Measurements from ENCODE around the gene PLS3. TPM values are rescaled to one million over a fixed set of nuclear protein-coding genes. Genes with fewer than 3 reads are reported as not detected.

PLS3 gene
- total RNA-seq, 1 experiment from 2014 or later = 88.2 TPM

DNA sequence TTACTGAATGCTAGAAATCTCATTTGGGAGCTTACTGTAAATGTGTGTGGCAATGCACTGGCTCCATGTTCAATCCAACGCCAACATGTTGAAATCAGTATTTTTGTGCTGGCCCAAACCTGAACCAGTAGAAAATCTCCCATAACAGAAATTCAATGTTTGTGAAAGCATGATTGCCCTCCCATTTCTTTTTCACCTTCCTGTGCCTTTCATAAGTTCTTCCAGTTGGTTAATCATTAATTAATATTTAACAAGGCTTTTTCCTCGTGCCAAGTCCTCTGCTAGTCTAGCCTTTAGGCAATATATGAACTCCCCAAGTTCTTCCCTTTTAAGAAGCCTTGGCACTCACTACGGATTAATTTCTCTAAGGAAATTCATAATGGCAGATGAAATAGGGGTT lies 1.3 kb upstream of the PLS3 start:
- no TSS peak for BruUV-seq (replicated peaks)
- CTCF ChIA-PET = no interaction called here
- POLR2A ChIA-PET (ENCODE audit: low non-redundant PET) = no interaction called here
- H3K27me3 ChIP-seq (replicated peaks; ENCODE audit: insufficient read depth, low read depth, low read length, poor library complexity) = peaks cover 63% of the 10 kb centered on the region
- H3K4me1 ChIP-seq (ENCODE audit: insufficient read depth, low read length, poor library complexity, severe bottlenecking) = peaks cover 10% of the 10 kb centered on the region
- no peak overlapping the region for H3K27ac ChIP-seq (ENCODE audit: low read depth, low read length, poor library complexity, severe bottlenecking)
- H3K9me3 ChIP-seq (ENCODE audit: low read depth, low read length, poor library complexity, severe bottlenecking) = no peaks in the 10 kb centered on the region
- DNase-seq (ENCODE audit: low spot score) = no peak
- intact Hi-C loops (cut with micrococcal nuclease; ENCODE audit: unreplicated experiment) = loop anchor here (5.0 to 10.0 kb wide), 3 partner anchors 58 to 227 kb away; no protein-coding TSS in a partner anchor
- TF ChIP-seq, protein P1, sequence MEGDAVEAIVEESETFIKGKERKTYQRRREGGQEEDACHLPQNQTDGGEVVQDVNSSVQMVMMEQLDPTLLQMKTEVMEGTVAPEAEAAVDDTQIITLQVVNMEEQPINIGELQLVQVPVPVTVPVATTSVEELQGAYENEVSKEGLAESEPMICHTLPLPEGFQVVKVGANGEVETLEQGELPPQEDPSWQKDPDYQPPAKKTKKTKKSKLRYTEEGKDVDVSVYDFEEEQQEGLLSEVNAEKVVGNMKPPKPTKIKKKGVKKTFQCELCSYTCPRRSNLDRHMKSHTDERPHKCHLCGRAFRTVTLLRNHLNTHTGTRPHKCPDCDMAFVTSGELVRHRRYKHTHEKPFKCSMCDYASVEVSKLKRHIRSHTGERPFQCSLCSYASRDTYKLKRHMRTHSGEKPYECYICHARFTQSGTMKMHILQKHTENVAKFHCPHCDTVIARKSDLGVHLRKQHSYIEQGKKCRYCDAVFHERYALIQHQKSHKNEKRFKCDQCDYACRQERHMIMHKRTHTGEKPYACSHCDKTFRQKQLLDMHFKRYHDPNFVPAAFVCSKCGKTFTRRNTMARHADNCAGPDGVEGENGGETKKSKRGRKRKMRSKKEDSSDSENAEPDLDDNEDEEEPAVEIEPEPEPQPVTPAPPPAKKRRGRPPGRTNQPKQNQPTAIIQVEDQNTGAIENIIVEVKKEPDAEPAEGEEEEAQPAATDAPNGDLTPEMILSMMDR (conservative IDR thresholded peaks at IDR 0.05; ENCODE audit: low read depth, low read length) = no peak
- H3K36me3 ChIP-seq (ENCODE audit: insufficient read depth, low read length, poor library complexity, severe bottlenecking) = no peaks in the 10 kb centered on the region
- no peak overlapping the region for H3K4me3 ChIP-seq (ENCODE audit: low read depth, low read length, poor library complexity, severe bottlenecking)

DNA sequence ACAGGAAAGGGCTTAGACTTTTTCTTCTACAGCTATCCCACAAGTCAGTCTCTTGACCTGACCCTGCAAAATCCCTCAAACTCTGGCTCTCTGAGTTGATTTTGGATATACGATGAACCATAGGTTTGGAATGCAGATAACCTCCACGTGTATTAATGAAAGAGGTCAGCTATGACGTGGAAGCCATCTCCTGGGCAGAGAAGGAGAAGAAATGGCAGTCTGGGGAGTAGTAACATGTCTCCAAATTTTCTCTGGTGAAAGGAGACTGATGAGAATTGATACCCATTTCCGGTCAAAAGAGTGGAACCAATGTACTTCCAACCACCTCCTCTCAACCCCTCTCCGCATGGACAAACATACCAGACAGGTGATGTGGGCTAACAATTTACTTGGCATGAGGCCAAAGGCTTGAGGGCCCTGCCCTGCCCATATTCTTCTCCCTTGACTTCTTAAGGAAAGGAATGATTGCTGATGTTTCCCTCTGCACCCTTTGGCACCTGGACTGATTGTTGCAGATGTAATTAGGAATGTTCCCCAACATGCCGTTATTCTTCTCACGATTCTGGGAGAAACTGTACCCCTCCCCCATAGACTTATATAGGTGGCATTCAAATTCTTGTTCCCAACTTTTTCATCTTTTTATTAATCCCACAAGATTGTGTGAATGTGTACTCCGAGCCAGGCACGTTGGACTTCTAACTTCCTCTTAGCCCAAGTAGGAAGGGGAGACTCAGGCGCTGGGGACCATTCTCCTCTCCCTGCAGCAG lies 580 bp upstream of the PLS3 start:
- Histone ChIP-seq H3K9me3 (ENCODE audit: low read depth, low read length, poor library complexity, severe bottlenecking) (no peaks in the 10 kb centered on the region), H3K36me3 (ENCODE audit: insufficient read depth, low read length, poor library complexity, severe bottlenecking) (no peaks in the 10 kb centered on the region), H3K27me3 (replicated peaks; ENCODE audit: insufficient read depth, low read depth, low read length, poor library complexity) (peaks cover 65% of the 10 kb centered on the region), H3K27ac (ENCODE audit: low read depth, low read length, poor library complexity, severe bottlenecking) (no peak overlapping the region), H3K4me3 (ENCODE audit: low read depth, low read length, poor library complexity, severe bottlenecking) (peak overlapping the region; percentile 66), H3K4me1 (ENCODE audit: insufficient read depth, low read length, poor library complexity, severe bottlenecking) (peaks cover 10% of the 10 kb centered on the region)
- no peak for DNase-seq (ENCODE audit: low spot score)
- no TSS peak for BruUV-seq (replicated peaks)
- intact Hi-C loops (cut with micrococcal nuclease; ENCODE audit: unreplicated experiment) = loop anchor here (5.0 to 10.0 kb wide), 3 partner anchors 57 to 228 kb away; no protein-coding TSS in a partner anchor
- ChIA-PET POLR2A (ENCODE audit: low non-redundant PET) (no interaction called here), CTCF (no interaction called here)
- TF ChIP-seq, protein P1 (conservative IDR thresholded peaks at IDR 0.05; ENCODE audit: low read depth, low read length) = no peak
- no peak for TF ChIP-seq EZH2 (IDR thresholded peaks at IDR 0.05; ENCODE audit: borderline replicate concordance, low read depth, low read length, poor library complexity, severe bottlenecking)

DNA sequence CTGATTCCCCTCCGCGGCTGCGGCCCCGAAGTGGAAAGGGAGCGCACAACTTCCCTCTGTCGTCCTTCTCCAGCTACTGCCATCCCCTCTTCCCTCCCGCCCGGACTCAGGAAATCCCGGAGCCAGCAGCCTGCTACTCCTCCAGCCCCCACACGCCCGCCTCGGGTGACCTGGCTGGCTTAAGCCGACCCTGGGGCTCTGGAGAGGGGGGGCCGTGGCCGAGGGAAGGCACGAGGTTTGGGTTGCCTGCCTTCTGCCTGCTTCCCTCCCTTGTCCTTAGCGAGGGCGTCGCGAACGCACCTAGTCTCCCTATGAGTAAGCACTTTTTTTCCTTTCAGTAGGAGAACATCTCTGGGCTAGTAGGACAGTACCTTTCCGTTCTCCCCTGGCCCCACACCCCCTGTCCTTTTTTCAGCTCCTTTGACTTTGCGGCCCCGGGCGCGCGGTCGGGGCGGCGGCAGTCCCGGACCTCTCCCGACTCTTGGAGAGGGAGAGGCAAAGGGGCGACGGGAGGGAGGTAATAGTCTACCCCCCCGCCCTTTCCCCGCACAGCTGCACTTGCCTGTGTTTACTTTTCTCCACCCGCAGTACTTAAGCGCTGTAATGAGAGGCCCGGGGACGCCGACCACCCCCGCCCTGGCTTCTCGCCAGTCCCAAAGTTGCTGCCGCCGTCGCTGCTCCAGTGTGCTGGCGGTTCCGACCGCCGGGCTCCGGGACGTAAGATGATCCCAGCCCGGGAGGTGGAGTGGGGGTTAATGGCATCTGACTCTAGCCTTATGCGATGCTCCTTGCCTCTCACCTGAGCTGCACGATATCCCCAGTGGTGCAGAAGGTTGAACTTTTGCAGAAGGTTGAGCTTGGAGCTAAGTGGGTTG lies 868 bp downstream of the PLS3 start:
- TF ChIP-seq EZH2 (IDR thresholded peaks at IDR 0.05; ENCODE audit: borderline replicate concordance, low read depth, low read length, poor library complexity, severe bottlenecking) = no peak
- TF ChIP-seq, protein P1 (conservative IDR thresholded peaks at IDR 0.05; ENCODE audit: low read depth, low read length) = no peak
- intact Hi-C loops (cut with micrococcal nuclease; ENCODE audit: unreplicated experiment) = loop anchor here (5.0 to 10.0 kb wide), 3 partner anchors 55 to 230 kb away; no protein-coding TSS in a partner anchor
- no peaks in the 10 kb centered on the region for H3K36me3 ChIP-seq (ENCODE audit: insufficient read depth, low read length, poor library complexity, severe bottlenecking)
- peak overlapping the region; percentile 82 for H3K27ac ChIP-seq (ENCODE audit: low read depth, low read length, poor library complexity, severe bottlenecking)
- peak; percentile 55 for DNase-seq (ENCODE audit: low spot score)
- peaks cover 65% of the 10 kb centered on the region for H3K27me3 ChIP-seq (replicated peaks; ENCODE audit: insufficient read depth, low read depth, low read length, poor library complexity)
- CTCF ChIA-PET = interaction anchor here (0.6 kb wide), 1 partner anchor 56 kb away, joined by 6 read pairs; no protein-coding TSS in a partner anchor
- BruUV-seq (replicated peaks) = no TSS peak
- peak overlapping the region; percentile 66 for H3K4me3 ChIP-seq (ENCODE audit: low read depth, low read length, poor library complexity, severe bottlenecking)
- POLR2A ChIA-PET (ENCODE audit: low non-redundant PET) = interaction anchor here (0.6 kb wide), 2 partner anchors 63 to 202 kb away, joined by 4 to 10 read pairs; no protein-coding TSS in a partner anchor
- no peaks in the 10 kb centered on the region for H3K9me3 ChIP-seq (ENCODE audit: low read depth, low read length, poor library complexity, severe bottlenecking)
- peaks cover 10% of the 10 kb centered on the region for H3K4me1 ChIP-seq (ENCODE audit: insufficient read depth, low read length, poor library complexity, severe bottlenecking)

Measured in A673 (cell line).